ENCODE data around the gene ATOH1. TPM values are rescaled to one million over a fixed set of nuclear protein-coding genes. Genes with fewer than 3 reads are reported as not detected.

Gene ATOH1
- total RNA-seq (under 1 TPM in 1 of 4 donors, not detected in 3; 0.83 TPM), polyA plus RNA-seq (10 to 100 TPM; 24.0 to 72.7 (median 57.6) TPM)

GRCh38 chr4:93828332-93828994 lies at the start of gene ATOH1:
Gene ATOH1, plus strand, starts transcription at chr4:93828753. Its CDS starts 174 bp downstream, at chr4:93828927.
- peaks cover 32 to 81% (median 62%) of the 10 kb centered on the region in 3 donors for H3K27me3 ChIP-seq
- H3K9me3 ChIP-seq: no peaks in the 10 kb centered on the region
- peak within 1 kb of the TSS in 3 of 4 donors; percentile 28 to 43 (median 41) for H3K4me3 ChIP-seq
- H3K4me1 ChIP-seq: peaks cover 0 to 32% (median 29%) of the 10 kb centered on the region in 4 donors
- 1 to 2% methylated on average over 46 of the region's 46 CpGs for WGBS, 2 donors
- intact Hi-C loops (cut with DNase I): no loop called here
- no peak for DNase-seq
- no peaks in the 10 kb centered on the region for H3K36me3 ChIP-seq
- TF ChIP-seq POLR2AphosphoS5 (IDR thresholded peaks at IDR 0.05): no peak
- H3K27ac ChIP-seq: no peak within 1 kb of the TSS

- intact Hi-C loops (cut with DNase I): no loop called here
- DNase-seq: no peak
- H3K4me1 ChIP-seq: no peaks in the 10 kb centered on the region
- H3K27me3 ChIP-seq: no peaks in the 10 kb centered on the region
- H3K36me3 ChIP-seq: no peaks in the 10 kb centered on the region
- no peak overlapping the region for H3K4me3 ChIP-seq
- TF ChIP-seq POLR2A (IDR thresholded peaks at IDR 0.05): no peak
- no peak for TF ChIP-seq EP300 (IDR thresholded peaks at IDR 0.05)
- no peak for TF ChIP-seq POLR2AphosphoS5 (IDR thresholded peaks at IDR 0.05)
- no peak for TF ChIP-seq CTCF (IDR thresholded peaks at IDR 0.05)
- 55 to 71% methylated on average over 2 of the region's 2 CpGs for WGBS, 2 donors
- H3K27ac ChIP-seq: no peak overlapping the region
- H3K9me3 ChIP-seq: no peaks in the 10 kb centered on the region
Observed at GRCh38 chr4:93779228-93779627, 49.3 kb upstream of the ATOH1 start.

GRCh38 chr4:93780080-93780479 lies 48.5 kb upstream of the ATOH1 start:
- TF ChIP-seq POLR2AphosphoS5 (IDR thresholded peaks at IDR 0.05) (no peak), CTCF (IDR thresholded peaks at IDR 0.05) (no peak), POLR2A (IDR thresholded peaks at IDR 0.05) (no peak), EP300 (IDR thresholded peaks at IDR 0.05) (no peak)
- H3K27ac ChIP-seq: no peak overlapping the region
- H3K36me3 ChIP-seq: no peaks in the 10 kb centered on the region
- intact Hi-C loops (cut with DNase I): no loop called here
- H3K9me3 ChIP-seq: no peaks in the 10 kb centered on the region
- DNase-seq: no peak
- H3K4me1 ChIP-seq: no peaks in the 10 kb centered on the region
- no peaks in the 10 kb centered on the region for H3K27me3 ChIP-seq
- WGBS, 2 donors: 89 to 95% methylated on average over 5 of the region's 5 CpGs
- H3K4me3 ChIP-seq: no peak overlapping the region

- no peak for DNase-seq
- Histone ChIP-seq H3K27ac (no peak overlapping the region), H3K4me3 (no peak overlapping the region), H3K27me3 (no peaks in the 10 kb centered on the region), H3K9me3 (no peaks in the 10 kb centered on the region), H3K4me1 (no peaks in the 10 kb centered on the region), H3K36me3 (no peaks in the 10 kb centered on the region)
- TF ChIP-seq CTCF (IDR thresholded peaks at IDR 0.05) (no peak), POLR2A (IDR thresholded peaks at IDR 0.05) (no peak), EP300 (IDR thresholded peaks at IDR 0.05) (no peak), POLR2AphosphoS5 (IDR thresholded peaks at IDR 0.05) (no peak)
- WGBS, 2 donors: 95 to 96% methylated on average over 9 of the region's 9 CpGs
- intact Hi-C loops (cut with DNase I): no loop called here
Observed at GRCh38 chr4:93781198-93781597, 47.4 kb upstream of the ATOH1 start.

- no peak overlapping the region for H3K4me3 ChIP-seq
- H3K27ac ChIP-seq: no peak overlapping the region
- no peaks in the 10 kb centered on the region for H3K4me1 ChIP-seq
- WGBS, 2 donors: 76 to 81% methylated on average over 2 of the region's 2 CpGs
- no peak for DNase-seq
- no peaks in the 10 kb centered on the region for H3K27me3 ChIP-seq
- TF ChIP-seq POLR2A (IDR thresholded peaks at IDR 0.05): no peak
- TF ChIP-seq EP300 (IDR thresholded peaks at IDR 0.05): no peak
- TF ChIP-seq POLR2AphosphoS5 (IDR thresholded peaks at IDR 0.05): no peak
- no peak for TF ChIP-seq CTCF (IDR thresholded peaks at IDR 0.05)
- intact Hi-C loops (cut with DNase I): no loop called here
- H3K36me3 ChIP-seq: no peaks in the 10 kb centered on the region
- no peaks in the 10 kb centered on the region for H3K9me3 ChIP-seq
Observed at GRCh38 chr4:93786149-93786548, 42.4 kb upstream of the ATOH1 start.
